Ishikawa (cell line): ENCODE measurements around the gene PPP1CC.

Experiments used
- CEBPB ChIP-seq: IDR thresholded peaks from 2 replicates; pipeline ENCODE4 v1.6.1; 2012
- CREB1 ChIP-seq: IDR thresholded peaks from 2 replicates; pipeline ENCODE4 v1.6.1; 2012; ENCODE audit warnings: low read depth
- EGR1 ChIP-seq: IDR thresholded peaks from 2 replicates; pipeline ENCODE4 v1.6.1; 2012
- EP300 ChIP-seq: IDR thresholded peaks from 2 replicates; pipeline ENCODE4 v1.6.1; 2012; ENCODE audit warnings: borderline replicate concordance
- FOXM1 ChIP-seq: IDR thresholded peaks from 2 replicates; pipeline ENCODE4 v1.6.1; 2012; ENCODE audit warnings: low read depth, borderline replicate concordance
- NFIC ChIP-seq: IDR thresholded peaks from 2 replicates; pipeline ENCODE4 v1.6.1; 2012
- RAD21 ChIP-seq: IDR thresholded peaks from 2 replicates; pipeline ENCODE4 v1.6.1; 2012; ENCODE audit warnings: low read depth
- TAF1 ChIP-seq: IDR thresholded peaks from 2 replicates; pipeline ENCODE4 v1.6.1; 2012; ENCODE audit warnings: low read depth, mild to moderate bottlenecking
- TCF12 ChIP-seq: IDR thresholded peaks from 2 replicates; pipeline ENCODE4 v1.6.1; 2012; ENCODE audit warnings: low read depth
- TEAD4 ChIP-seq: IDR thresholded peaks from 2 replicates; pipeline ENCODE4 v1.6.1; 2012
- YY1 ChIP-seq: IDR thresholded peaks from 2 replicates; pipeline ENCODE4 v1.6.1; 2012; ENCODE audit warnings: low read depth
- ZBTB7A ChIP-seq: IDR thresholded peaks from 2 replicates; pipeline ENCODE4 v1.6.1; 2012; ENCODE audit warnings: low read depth
- TF ChIP-seq, protein P1 (sequence below): IDR thresholded peaks from 2 replicates; pipeline ENCODE4 v1.6.1; 2012; ENCODE audit warnings: low read depth, mild to moderate bottlenecking
- TF ChIP-seq, protein P2 (sequence below): IDR thresholded peaks from 2 replicates; pipeline ENCODE4 v1.6.1; 2012
- TF ChIP-seq, protein P3 (sequence below): IDR thresholded peaks from 2 replicates; pipeline ENCODE4 v1.6.1; 2012

Gene PPP1CC

DNA sequence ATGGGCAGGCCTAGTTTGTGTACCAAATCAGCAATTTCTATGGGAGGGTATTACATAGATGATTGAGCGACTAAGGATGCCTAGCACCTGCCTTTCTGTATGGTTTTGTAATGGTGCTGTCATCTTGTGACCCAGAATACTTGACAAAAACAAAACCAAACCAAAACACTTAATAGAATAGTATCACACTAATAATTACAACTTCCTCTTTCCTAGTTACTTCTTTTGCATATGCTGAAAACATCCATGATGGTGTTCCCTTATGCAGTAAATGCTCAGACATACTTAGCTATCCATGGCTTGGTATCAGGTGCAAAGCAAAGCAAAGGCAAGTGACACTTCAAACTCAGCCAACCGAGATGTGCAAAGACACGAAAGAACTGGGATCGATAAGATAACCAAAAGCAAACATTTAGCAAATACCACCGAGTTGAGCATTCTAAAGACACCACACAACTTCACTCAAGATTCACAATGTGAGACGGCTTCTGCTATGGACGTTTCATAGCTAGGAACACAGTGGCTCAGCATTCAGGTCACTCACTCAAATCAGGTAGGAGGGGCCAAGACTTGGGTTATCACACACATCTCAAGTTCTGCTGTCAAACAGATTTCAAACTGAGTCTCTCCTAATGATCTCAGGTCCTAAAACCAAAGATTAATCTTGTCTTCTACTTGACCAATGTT lies 24.3 kb downstream of the PPP1CC start:
- TF ChIP-seq YY1 (no peak), TEAD4 (no peak), RAD21 (no peak), EP300 (no peak)

DNA sequence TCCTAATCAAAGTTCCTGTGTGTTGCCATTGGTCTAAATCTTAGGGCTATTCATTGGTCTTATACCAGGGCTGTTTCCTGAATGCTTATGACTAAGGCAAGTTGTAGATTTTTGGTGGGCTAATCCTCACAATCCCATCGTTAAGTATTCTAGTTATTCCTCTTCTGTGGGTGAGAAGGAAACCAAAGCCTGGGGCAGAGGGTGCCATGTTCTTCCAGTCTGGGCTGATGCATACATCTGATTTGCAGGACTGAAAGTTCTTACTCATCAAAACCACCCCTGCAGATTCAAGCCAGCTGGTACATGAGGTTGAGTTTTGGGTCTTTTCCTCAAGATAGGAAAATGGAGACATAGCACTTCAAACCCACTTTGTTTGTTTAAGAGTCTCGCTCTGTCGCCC lies 25.7 kb downstream of the PPP1CC start:
- no peak for TF ChIP-seq TAF1
- TF ChIP-seq YY1 = no peak
- TF ChIP-seq TCF12 = no peak
- TF ChIP-seq NFIC = no peak
- TF ChIP-seq, protein P1, sequence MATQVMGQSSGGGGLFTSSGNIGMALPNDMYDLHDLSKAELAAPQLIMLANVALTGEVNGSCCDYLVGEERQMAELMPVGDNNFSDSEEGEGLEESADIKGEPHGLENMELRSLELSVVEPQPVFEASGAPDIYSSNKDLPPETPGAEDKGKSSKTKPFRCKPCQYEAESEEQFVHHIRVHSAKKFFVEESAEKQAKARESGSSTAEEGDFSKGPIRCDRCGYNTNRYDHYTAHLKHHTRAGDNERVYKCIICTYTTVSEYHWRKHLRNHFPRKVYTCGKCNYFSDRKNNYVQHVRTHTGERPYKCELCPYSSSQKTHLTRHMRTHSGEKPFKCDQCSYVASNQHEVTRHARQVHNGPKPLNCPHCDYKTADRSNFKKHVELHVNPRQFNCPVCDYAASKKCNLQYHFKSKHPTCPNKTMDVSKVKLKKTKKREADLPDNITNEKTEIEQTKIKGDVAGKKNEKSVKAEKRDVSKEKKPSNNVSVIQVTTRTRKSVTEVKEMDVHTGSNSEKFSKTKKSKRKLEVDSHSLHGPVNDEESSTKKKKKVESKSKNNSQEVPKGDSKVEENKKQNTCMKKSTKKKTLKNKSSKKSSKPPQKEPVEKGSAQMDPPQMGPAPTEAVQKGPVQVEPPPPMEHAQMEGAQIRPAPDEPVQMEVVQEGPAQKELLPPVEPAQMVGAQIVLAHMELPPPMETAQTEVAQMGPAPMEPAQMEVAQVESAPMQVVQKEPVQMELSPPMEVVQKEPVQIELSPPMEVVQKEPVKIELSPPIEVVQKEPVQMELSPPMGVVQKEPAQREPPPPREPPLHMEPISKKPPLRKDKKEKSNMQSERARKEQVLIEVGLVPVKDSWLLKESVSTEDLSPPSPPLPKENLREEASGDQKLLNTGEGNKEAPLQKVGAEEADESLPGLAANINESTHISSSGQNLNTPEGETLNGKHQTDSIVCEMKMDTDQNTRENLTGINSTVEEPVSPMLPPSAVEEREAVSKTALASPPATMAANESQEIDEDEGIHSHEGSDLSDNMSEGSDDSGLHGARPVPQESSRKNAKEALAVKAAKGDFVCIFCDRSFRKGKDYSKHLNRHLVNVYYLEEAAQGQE = no peak
- no peak for TF ChIP-seq RAD21
- TF ChIP-seq CREB1 = no peak
- TF ChIP-seq TEAD4 = no peak
- TF ChIP-seq FOXM1 = no peak
- TF ChIP-seq, protein P2, sequence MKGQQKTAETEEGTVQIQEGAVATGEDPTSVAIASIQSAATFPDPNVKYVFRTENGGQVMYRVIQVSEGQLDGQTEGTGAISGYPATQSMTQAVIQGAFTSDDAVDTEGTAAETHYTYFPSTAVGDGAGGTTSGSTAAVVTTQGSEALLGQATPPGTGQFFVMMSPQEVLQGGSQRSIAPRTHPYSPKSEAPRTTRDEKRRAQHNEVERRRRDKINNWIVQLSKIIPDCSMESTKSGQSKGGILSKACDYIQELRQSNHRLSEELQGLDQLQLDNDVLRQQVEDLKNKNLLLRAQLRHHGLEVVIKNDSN = no peak
- no peak for TF ChIP-seq CEBPB

- TF ChIP-seq, protein P1 = no peak
- no peak for TF ChIP-seq RAD21
- no peak for TF ChIP-seq FOXM1
Measured at GRCh38 chr12:110708917-110709316, 33.8 kb downstream of the PPP1CC start.

- no peak for TF ChIP-seq ZBTB7A
- TF ChIP-seq CEBPB = no peak
- TF ChIP-seq CREB1 = no peak
- no peak for TF ChIP-seq YY1
- TF ChIP-seq NFIC = no peak
- no peak for TF ChIP-seq EGR1
- no peak for TF ChIP-seq TCF12
- TF ChIP-seq, protein P2 = no peak
- no peak for TF ChIP-seq TAF1
- TF ChIP-seq, protein P1 = no peak
- no peak for TF ChIP-seq EP300
- TF ChIP-seq, protein P3, sequence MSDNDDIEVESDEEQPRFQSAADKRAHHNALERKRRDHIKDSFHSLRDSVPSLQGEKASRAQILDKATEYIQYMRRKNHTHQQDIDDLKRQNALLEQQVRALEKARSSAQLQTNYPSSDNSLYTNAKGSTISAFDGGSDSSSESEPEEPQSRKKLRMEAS = no peak
- no peak for TF ChIP-seq TEAD4
- no peak for TF ChIP-seq RAD21
- TF ChIP-seq FOXM1 = no peak
Measured at GRCh38 chr12:110705309-110705708, 37.4 kb downstream of the PPP1CC start.

DNA sequence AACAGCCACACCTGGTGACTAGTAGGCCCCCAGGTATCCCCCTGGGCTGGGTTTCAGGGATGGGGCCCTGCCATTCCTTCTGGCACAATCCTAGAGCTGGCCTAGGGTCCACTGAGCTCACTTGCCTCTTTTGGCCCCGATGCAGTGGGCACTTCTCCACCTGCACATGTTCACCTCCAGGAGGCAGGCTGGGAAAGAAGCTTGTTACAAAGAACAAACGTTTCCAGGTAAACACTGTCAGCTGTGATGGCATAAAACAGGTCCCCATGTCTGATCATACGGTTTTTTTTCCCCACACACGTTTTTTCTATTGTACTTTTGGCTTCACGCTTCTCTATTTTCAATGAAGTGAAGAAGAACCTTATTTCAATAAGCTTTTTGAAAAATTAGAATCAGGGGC lies 37.9 kb downstream of the PPP1CC start:
- TF ChIP-seq CREB1 (no peak), RAD21 (peak; percentile 48)

DNA sequence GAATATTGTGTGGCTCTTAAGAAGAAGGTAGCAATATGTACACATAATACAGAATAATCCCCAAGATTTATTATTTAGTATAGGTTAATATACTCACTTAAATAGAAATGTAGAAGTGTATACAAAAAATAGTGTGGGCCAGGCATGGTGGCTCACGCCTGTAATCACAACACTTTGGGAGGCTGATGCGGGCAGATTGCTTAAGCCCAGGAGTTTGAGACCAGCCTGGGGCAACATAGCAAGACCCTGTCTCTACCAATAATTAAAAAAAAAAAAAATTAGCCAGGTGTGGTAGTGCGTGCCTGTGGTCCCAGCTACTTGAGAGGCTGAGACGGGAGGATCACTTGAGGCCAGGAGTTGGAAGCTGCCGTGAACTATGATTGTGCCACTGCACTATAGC lies 38.5 kb downstream of the PPP1CC start:
- TF ChIP-seq TEAD4 = no peak
- no peak for TF ChIP-seq YY1
- TF ChIP-seq NFIC = no peak
- TF ChIP-seq, protein P1 = no peak
- TF ChIP-seq FOXM1 = no peak
- TF ChIP-seq CEBPB = no peak
- TF ChIP-seq EP300 = no peak
- TF ChIP-seq ZBTB7A = no peak
- TF ChIP-seq EGR1 = no peak
- no peak for TF ChIP-seq TCF12
- TF ChIP-seq, protein P2 = no peak
- no peak for TF ChIP-seq RAD21
- TF ChIP-seq TAF1 = no peak
- TF ChIP-seq, protein P3 = no peak
- no peak for TF ChIP-seq CREB1
